NCI-H82 treated with DMSO at 0.1 percent for 48 hours (cell line): Measurements from ENCODE around the gene MUSK.
"Not testable (repeated sequence)": the region's sequence is repeated elsewhere in the genome, so short reads cannot be mapped to it uniquely, and the experiment has no call there.

ENCODE experiments used
- DNase-seq: peaks from one replicate; lab custom pipeline; 2025; ENCODE audit not compliant: unreplicated experiment; lab: John Stamatoyannopoulos, UW

MUSK gene

DNA sequence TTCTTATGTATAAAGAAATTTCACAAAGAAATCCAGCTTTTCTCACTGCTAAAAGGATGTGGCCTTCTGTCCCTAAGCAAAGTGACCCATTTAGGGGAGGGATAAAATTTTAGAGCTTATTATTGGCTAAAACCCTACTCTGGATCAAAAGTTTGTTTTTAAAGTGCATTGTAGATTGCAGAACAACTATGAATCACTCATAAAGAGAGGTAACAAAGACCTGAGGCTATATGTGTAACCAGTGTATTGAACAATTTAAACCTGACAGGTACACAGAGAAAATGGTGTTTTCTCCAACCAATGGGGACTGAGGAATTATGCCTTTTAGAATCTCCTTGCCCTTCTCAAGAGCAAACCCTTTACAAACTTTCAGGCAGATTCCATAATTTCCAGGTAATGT is 86.6 kb downstream of the MUSK start:
- DNase-seq: no peak

DNA sequence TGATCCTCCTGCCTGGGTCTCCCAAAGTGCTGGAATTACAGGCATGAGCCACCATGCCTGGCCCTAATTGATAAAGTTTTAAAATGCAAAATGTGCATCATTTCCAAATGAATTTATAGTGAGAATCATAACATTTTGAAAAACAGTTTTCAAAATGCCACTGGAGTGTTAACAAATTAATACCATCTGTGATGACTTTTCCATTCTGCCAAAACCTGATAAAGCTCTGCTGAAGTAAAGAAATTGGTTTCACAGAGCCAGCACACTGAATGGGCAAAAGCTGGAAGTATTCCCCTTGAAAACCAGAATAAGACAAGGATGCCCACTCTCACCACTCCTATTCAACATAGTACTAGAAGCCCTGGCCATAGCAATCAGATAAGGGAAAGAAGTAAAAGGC is 89.6 kb downstream of the MUSK start:
- no peak for DNase-seq

DNA sequence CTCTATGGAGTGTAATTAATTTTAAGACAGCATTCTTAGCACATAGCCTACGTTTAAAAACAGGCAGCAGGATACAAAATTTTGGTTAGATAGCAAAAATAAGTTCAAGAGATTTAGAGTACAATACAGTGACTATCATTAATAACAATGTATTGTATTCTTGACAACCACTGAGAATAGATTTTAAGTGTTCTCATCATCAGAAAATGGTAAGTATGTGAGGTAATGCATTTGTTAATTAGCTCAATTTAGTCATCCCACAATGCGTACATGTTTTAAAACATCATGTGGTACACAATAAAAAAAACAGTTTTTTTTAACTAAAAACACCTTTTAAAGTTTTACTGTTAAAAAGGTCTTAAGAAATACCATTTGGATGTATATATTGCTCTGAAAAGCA is 94.2 kb downstream of the MUSK start:
- no peak for DNase-seq

DNA sequence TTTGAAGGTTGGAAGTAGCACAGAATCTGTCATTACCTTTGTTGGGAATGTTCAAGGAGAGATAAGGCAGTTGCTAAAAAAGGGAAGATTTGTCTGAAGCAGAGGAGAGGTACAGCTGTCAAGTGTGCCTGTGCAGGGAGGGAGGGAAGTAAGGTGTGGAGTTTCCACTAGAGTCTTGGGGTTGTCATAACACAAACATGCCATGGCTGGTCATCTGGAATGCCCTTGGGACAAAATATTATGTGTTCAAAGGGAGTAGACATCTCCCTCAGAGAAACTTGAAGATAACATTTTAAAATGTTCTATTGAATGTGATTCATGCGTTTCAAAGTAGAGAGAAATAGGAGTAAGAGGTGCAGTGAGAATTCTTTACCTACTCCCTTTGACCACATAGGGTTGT is 95.0 kb downstream of the MUSK start:
- DNase-seq: no peak

DNA sequence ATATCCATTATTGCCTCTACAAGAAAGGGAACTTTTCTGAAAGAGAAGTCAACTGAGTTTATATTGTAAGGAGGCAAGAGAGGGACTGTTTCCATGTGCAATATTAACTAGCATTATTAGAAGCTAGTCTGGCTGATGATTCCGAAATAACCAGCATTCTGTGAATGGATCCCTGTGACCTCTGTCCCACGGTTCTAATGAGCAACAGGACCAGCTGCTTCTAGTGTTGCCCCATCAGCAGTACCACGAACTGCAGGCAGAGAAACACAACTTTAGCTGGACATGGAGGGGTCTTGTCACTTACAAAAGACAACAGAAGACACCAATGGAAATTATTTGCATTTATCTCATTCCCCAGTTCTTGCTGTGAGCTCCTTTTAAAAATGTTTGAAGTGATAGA is 95.4 kb downstream of the MUSK start:
- DNase-seq: no peak

DNA sequence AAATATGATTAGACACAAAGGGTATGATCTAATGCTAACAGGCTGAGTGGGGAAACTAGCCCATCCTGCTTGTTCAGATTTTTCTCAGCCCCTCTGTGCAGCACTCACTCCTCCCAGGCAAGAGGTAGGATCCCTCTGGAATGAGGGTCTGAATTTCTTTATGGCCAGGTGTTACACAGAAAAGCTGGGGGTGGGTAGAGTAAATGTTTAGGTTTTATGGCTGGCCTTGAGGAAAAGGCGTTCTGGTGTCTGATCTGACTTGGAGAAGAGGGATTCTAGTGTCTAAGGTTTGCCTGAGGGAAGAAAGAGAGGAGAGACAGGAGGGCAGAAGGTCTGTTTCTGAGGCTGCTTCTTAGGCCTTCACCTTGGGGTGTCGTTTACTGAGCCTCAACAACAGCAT is 97.3 kb downstream of the MUSK start:
- DNase-seq: no peak

DNA sequence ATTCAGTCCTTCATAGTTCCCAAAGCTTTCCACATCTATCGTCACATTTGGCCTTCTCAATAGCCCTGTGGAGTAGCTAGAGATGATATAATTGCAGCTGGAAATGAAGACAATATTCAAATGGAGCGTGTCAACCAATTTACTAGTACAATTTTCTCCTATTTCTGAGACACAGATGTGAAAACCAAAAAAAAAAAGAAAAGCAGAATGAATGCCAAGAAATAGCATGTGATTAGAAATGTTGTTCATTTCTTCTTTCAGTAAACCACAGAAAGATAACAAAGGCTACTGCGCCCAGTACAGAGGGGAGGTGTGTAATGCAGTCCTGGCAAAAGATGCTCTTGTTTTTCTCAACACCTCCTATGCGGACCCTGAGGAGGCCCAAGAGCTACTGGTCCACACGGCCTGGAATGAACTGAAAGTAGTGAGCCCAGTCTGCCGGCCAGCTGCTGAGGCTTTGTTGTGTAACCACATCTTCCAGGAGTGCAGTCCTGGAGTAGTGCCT is 99.0 kb downstream of the MUSK start:
- DNase-seq: no peak

DNA sequence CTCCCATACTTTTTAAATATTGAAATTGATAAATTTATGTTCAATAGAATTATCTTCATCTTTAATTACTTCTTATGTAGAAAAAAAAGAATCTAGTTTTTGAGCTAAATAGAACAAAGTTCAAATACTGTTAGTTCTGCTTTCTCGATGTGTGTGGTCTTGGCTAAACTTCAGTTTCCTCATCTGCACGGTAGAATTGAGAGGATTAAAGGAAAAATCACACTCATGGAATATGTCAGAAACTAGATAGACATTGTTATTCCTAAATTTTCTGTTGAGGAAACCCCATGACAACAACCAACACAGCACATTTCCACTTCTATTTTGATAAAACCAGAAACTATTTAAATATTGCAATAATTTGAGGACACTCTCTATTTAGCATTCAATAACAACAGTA is 100.3 kb downstream of the MUSK start:
- DNase-seq: no peak

DNA sequence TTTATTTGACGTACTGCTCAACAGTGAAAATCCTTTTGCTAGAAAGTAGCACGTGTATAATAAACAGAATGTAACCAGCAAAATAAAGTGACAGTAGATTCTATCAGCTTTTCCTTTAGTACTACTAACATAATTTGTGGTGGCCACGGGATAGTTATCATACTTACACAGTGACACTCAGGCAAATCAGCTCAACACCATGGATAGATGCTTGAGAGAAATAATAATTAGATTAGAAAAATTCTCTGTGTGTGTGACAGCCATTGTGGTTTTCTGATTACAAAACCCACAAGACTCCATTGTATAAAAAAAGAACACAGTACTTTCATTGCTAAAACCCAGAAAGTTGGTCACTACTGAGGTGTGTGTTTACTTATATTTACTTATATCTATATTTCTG is 101.1 kb downstream of the MUSK start:
- DNase-seq: peak; percentile 8

DNA sequence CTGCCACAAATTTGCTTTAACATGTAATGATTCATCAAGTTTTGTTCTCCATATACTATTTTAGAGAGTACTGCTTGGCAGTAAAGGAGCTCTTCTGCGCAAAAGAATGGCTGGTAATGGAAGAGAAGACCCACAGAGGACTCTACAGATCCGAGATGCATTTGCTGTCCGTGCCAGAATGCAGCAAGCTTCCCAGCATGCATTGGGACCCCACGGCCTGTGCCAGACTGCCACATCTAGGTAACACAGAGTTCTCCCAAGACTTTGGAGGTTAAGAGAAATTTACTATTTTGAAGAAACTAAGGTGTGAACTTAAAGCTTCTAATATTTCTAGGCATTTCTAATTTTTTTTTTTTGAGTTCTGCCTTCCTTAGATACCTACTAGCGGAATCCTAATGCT is 107.1 kb downstream of the MUSK start:
- DNase-seq: no peak

DNA sequence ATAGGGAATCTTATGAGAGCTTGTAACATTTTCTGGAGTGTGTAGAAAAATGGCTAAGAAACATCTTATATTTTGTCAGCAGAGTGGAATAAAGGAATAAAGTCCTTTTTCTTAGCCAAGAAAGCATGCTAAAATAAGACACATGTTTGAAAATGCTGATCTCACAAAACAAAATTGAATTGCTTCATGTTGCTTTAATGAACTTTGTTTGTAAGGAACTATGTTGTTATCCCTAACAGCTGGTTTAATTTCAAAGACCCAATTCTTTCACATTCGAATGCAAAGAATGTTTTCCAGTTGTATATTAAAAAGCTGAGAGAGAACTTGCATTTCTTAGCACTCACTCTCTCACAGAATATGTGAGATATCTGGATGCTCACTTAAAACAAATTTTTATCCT is 107.6 kb downstream of the MUSK start:
- DNase-seq: no peak

DNA sequence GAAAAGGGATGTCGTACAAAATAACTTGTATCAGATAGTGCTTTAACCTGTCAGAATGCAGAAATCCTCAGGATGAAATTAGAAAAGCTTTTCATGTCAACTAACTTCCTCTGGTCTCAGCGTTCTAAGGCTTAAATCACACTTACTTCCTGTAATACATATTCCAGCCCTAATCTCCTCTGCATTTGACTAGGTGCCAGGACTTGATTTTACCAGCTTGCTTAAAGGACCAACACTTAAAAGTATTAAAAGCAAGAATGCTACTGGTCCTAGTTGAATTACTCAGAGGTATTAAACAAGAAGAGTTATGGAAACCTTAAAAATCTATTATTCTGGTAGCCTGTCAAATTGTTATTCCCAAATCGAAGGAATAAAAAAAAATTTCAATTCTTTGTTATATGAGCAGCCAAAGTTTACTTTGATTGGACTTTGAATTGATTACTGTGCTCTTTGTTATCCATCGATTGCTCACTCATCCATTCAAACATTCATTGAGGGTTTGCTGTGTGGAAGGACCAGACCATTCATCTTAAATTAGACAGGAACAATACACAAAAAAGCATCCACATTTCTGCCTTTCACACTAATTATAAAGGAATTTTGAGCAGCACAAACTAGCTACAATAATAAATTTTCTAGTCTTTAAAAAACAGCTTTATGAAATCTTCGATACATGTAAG is 108.7 kb downstream of the MUSK start:
- DNase-seq: no peak

DNA sequence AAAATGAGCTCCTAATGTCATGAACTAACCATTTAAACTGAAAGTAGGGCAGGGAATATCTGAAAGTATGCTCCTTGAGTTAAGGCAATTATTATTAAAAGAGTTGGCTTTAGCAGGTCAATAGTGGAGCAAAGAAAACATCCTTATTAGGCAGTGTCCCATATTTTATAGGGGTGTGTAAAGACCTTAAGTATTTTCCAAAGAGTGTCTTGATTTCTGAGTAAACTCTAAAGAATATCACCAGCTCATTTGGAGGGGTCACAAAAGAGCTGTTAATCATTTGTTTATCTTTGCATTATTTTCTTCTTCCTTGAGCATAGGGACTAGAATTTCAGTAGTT is 109.3 kb downstream of the MUSK start:
- DNase-seq: no peak

DNA sequence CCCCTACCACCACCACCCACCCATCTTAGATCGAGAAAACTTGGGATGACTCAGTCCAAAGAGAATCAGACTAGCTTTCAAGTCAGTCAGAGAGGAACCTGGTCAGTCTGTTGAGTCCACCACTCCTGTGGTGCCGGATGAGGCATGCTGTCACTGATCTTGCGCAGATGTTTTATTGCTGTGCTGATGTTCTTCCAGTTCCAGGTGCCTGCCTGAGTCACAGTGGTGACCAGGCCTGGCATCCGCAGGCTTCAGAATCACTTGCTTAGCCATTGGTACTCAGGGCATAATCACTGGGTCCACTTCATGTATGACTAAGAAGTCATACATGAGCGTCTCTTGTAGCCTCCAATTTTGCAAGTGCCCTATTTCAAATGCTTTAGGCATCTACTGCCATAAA is 114.1 kb downstream of the MUSK start:
- no peak for DNase-seq

DNA sequence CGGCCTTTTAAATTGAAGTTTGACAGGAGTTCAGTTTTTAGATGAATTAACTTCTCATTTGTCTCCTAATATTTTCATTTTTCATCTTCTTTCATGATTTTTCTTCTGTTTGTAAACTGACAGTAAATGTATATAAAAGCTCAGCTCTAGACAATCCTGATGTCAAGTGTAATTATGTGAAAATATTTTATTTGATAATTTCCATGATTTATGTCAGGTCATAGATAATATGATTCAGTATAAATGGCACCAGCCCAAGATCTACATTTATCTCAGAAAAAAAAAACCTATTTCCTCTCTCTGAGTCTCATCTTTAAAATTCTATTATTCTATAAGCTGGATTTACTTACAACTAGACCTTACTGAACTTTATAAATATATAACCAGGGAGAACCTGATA is 115.7 kb downstream of the MUSK start:
- DNase-seq: no peak

DNA sequence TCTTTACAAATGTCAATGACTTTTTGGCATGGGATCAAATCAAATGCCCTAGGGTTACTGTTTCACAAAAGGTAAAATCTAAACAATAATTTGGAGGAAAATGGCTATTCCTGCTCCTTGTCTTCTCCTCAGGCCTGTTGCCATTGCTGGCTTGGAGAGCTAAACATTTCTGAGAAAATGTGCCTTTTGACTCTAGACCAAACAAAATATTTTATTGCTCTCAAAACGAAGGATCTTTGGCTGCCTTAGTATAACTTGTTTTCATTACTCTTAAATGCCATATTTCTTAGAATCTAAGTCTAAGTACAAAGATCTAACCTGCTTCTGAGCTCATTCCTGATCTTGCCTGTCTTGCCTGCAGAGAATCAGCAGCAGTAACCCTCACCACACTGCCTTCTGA is 116.6 kb downstream of the MUSK start:
- no peak for DNase-seq

DNA sequence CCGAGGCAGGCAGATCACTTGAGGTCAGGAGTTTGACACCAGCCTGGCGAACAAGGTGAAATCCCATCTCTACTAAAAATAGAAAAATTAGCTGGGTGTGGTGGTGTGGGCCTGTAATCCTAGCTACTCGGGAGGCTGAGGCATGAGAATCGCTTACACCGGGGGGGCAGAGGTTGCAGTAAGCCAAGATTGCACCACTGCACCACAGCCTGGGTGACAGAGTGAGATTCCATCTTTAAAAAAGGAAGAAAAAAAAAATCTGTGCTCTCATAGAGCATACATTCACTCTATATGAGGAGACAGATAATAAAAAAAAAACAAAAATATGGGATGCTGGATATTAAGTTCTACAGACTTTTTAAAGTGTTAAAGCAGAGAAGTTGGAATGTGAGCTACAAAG is 119.8 kb downstream of the MUSK start:
- not testable (repeated sequence) for DNase-seq

DNA sequence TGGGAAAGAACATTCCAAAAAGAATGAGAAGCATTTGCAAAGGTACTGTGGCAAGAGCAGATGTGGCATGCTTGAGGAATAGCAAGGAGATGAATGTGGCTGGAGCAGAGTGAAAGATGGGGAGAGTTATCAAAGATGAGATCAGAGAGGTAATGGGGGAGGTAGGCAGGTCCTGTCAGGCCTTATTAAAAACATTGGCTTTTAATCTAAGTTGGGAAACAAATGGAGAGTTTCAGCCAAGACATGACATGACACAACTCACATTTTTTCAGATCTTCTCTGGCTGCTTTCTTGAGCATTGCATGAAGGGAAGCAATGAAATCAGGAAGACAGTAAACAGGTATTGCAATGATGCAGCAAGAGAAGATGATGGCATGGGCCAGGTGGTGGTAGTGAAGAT is 120.3 kb downstream of the MUSK start:
- DNase-seq: no peak

DNA sequence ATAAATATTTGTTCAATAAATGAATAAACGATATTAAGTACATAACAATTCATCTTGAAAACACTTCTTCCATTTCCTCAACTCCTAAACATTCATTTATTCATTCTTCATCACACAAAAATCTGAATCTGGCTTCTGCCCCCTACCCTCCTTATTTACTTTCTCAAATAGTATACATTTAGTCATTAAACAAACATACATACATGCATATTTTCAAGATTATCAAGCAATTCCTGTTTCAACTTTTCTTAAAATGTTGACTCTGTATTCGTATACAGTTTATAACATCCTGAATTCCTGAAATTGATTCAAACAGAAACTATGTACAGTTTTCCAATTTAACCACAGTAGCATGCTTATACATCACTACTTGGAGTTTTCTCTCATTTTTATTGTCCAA is 129.0 kb downstream of the MUSK start:
- DNase-seq: no peak

DNA sequence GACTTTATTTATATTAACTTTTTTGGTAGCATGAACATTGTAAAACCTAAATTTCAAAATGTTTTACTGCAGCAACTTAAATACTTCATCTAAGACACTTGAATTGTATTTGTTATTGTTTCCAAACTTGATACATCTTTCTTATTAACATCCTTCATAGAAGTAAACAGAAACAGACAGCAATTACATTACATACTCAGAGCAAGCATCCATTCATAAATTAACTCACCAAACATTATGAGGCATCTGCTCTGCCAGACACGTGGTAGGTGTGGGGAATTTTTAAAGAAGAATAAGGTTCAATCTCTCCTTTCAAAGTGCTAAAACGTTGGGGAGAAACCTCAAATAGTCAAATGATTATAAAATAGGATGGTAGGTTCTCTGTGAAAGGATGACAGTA is 130.8 kb downstream of the MUSK start:
- DNase-seq: no peak

DNA sequence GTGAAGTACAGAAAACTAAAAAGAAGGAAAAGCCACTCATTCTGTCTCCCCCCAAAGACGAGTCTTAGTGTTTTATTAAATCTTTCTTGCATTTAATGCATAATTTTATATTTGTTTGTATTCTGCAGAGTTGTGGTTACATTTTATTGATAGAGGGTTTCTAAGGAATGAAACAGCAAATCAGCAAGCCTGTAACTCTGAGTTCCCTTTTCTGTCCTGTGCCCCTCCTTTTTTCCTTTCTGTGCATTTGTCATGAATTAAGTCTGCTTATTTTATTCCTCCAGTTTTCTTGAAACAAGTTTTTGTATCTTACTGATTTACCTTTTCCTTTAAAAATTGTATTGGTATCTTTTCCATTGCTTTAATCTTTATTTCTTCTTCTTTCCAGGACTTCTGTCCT is 132.8 kb downstream of the MUSK start:
- no peak for DNase-seq

DNA sequence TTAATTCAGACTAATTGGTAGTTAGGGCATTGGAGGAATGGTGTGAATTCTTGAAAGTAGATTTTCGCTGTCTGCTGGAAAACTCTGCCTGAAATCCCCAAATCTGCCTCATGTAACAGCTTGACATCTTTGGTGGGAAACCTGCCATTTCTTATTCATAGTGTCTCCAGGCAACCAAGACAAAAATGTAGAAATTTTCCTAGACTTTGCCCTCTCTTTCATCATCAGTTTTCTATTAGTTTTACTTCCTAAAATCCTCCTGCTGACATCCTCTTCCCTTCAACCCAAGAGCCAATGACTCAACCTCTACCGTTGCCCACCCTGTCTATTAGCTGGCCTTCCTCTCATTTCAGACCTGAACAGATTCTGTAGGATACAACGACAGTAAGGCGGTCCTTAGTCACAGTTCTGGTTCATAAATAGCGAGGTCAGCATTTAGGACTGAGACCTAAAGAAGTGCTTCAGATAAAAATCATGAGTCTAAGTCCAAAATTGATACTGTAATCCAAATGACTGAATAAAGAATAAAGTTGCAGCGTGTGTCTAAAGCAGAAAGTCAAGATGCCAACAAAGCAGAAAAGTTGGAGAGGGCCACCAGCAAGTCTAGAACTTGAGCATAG is 133.9 kb downstream of the MUSK start:
- DNase-seq: no peak

DNA sequence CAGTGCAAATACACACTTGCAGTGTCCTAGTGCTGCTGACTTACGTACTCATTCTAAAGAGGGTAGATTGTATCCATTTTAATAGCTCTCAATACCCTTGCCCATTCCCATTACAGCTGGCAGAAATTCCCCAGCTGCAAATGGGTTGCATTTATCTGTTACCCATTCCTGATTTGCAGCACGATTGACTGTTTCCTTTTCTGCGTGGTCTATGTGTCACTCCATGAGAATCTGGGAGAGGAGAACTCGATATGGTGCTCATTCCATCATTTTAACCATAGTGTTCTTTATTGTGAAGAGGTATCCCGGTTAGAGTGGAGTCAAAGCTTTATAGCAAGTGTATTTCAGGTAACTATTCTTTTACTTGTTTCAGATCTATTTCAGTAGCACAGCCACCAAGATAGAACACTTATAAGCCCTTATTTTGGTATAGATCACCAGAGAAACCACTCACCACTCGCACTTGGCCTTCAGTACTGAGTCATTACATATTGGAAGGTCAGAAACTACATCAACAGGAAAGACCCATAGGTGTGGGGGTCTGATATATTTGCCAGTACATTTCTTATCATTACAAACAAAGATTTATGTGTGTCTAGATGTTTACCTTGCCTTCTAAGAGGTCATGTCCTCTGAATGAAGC is 139.5 kb downstream of the MUSK start:
- no peak for DNase-seq
